HepG2 (cell line): ENCODE measurements around the gene PROCR. TPM values are rescaled to one million over a fixed set of nuclear protein-coding genes. Genes with fewer than 3 reads are reported as not detected.

Experiments used
- ATF3 ChIP-seq: sonication (generic); formaldehyde crosslinking; IDR thresholded peaks from 2 replicates; pipeline ENCODE4 v1.4.0; 2020; ENCODE audit warnings: missing genetic modification reagents
- ATF4 ChIP-seq, 2 experiments: fragments of 450-650 bp in 1 of 2; sonication (generic) in 1 of 2; formaldehyde crosslinking; IDR thresholded peaks; 2 replicates each; pipeline versions ENCODE4 v1.5.0 to v1.8.0; 2020 to 2022; ENCODE audit warnings: mild to moderate bottlenecking in 1 of 2, missing genetic modification reagents in 1 of 2
- CTCF ChIP-seq: sonication (generic); formaldehyde crosslinking; IDR thresholded peaks from 2 replicates; pipeline ENCODE4 v1.5.0; 2020; ENCODE audit warnings: mild to moderate bottlenecking, missing genetic modification reagents, moderate library complexity
- ESRRA ChIP-seq: sonication (generic); formaldehyde crosslinking; IDR thresholded peaks from 2 replicates; pipeline ENCODE4 v1.5.1; 2020; ENCODE audit warnings: mild to moderate bottlenecking, low read depth, missing genetic modification reagents
- HDAC1 ChIP-seq: sonication (generic); formaldehyde crosslinking; IDR thresholded peaks from 2 replicates; pipeline ENCODE4 v1.5.1; 2020; ENCODE audit warnings: mild to moderate bottlenecking, missing genetic modification reagents
- HNF4A ChIP-seq: sonication (generic); formaldehyde crosslinking; IDR thresholded peaks from 2 replicates; pipeline ENCODE4 v1.4.0; 2020; ENCODE audit warnings: missing genetic modification reagents
- IRX3 ChIP-seq: sonication (generic); formaldehyde crosslinking; IDR thresholded peaks from 2 replicates; pipeline ENCODE4 v1.8.1; 2023; ENCODE audit warnings: mild to moderate bottlenecking, low read depth, missing genetic modification reagents, borderline replicate concordance
- LCORL ChIP-seq, 2 experiments: fragments of 450-650 bp in 1 of 2; sonication (generic) in 1 of 2; formaldehyde crosslinking in 1 of 2; IDR thresholded peaks; 2 replicates each; pipeline versions ENCODE4 v1.5.0 to v1.6.1; 2017 to 2020; ENCODE audit warnings: antibody characterized with exemption in 1 of 2, missing genetic modification reagents in 1 of 2
- MAX ChIP-seq: IDR thresholded peaks from 2 replicates; pipeline ENCODE4 v1.6.1; 2012; ENCODE audit warnings: inconsistent platforms
- MEIS2 ChIP-seq: sonication (generic); formaldehyde crosslinking; IDR thresholded peaks from 2 replicates; pipeline ENCODE4 v1.9.0; 2021; ENCODE audit warnings: mild to moderate bottlenecking, missing genetic modification reagents
- MXI1 ChIP-seq: IDR thresholded peaks from 3 replicates; pipeline ENCODE4 v1.6.1; 2012; ENCODE audit warnings: low read depth, low read length, inconsistent platforms, borderline replicate concordance
- NKX3-1 ChIP-seq: sonication (generic); formaldehyde crosslinking; IDR thresholded peaks from 2 replicates; pipeline ENCODE4 v1.5.0; 2020; ENCODE audit warnings: missing genetic modification reagents
- SMC3 ChIP-seq: IDR thresholded peaks from 2 replicates; pipeline ENCODE4 v1.6.1; 2011; ENCODE audit warnings: low read length, improper control_type of control experiment
- SRF ChIP-seq: IDR thresholded peaks from 2 replicates; pipeline ENCODE4 v1.6.1; 2011; ENCODE audit warnings: mild to moderate bottlenecking, low read depth, low read length, moderate library complexity
- TEAD3 ChIP-seq: optimal IDR thresholded peaks from 2 replicates; pipeline ENCODE3; 2016; ENCODE audit warnings: borderline replicate concordance
- ZHX1 ChIP-seq: sonication (generic); formaldehyde crosslinking; IDR thresholded peaks from 2 replicates; pipeline ENCODE4 v1.8.1; 2022; ENCODE audit warnings: low read depth, mild to moderate bottlenecking, missing genetic modification reagents
- ZMYM3 ChIP-seq: sonication (generic); formaldehyde crosslinking; IDR thresholded peaks from 2 replicates; pipeline ENCODE4 v1.5.1; 2020; ENCODE audit warnings: mild to moderate bottlenecking, missing genetic modification reagents
- ZNF605 ChIP-seq: sonication (generic); formaldehyde crosslinking; IDR thresholded peaks from 2 replicates; pipeline ENCODE4 v1.8.0; 2022; ENCODE audit warnings: mild to moderate bottlenecking, missing genetic modification reagents
- ZNF710 ChIP-seq: sonication (generic); formaldehyde crosslinking; IDR thresholded peaks from 2 replicates; pipeline ENCODE4 v1.5.0; 2020; ENCODE audit warnings: mild to moderate bottlenecking, missing genetic modification reagents, borderline replicate concordance
- polyA plus RNA-seq, 8 experiments: library from polyadenylated mRNA; depleted of rRNA in 3 of 8; stranded (reverse) in 7 of 8; unstranded in 1 of 8; fragments of >200 nt; fragmentation: Illumina TruSeq in 4 of 8; extraction: Trizol in 4 of 8; gene quantifications; 2 replicates each; pipeline versions ENCODE4 v1.2.1 to v1.2.3, GENCODE V29; 2011 to 2016; ENCODE audit warnings: low read depth in 4 of 8, missing spikeins in 1 of 8, mixed read lengths in 1 of 8; ENCODE audit not compliant: insufficient read depth in 1 of 8
- total RNA-seq, 5 experiments: library from RNA; depleted of rRNA; stranded (reverse); fragments of >200 nt; fragmentation: Illumina TruSeq; extraction: Trizol; gene quantifications; 2 replicates each; pipeline ENCODE4 v1.2.3, GENCODE V29; 2016; ENCODE audit warnings: low read depth in 1 of 5

PROCR gene
- total and polyA plus RNA-seq, 2 of the 13 experiments (the other 11 are each of a cell fraction or from before 2014, with no cell fraction given): 1.4 to 1.7 TPM

- TF ChIP-seq ZHX1: 0 out of 2 replicates have a peak, but pooled peaks have one; percentile 26
- no peak for TF ChIP-seq MAX
- peak; percentile 38; the same call in 1 of the 2 replicates for TF ChIP-seq MEIS2 (CRISPR knock-in tag)
- peak; percentile 87; the same call in 1 of the 2 replicates for TF ChIP-seq ZNF710
- TF ChIP-seq LCORL (IDR thresholded peaks at IDR 0.05): peak; percentile 57; the same call in 1 of the 2 replicates
- TF ChIP-seq LCORL (CRISPR knock-in tag; IDR thresholded peaks at IDR 0.05): peak; percentile 79
- no peak for TF ChIP-seq SRF
- peak; percentile 49; the same call in 1 of the 2 replicates for TF ChIP-seq HDAC1 (CRISPR knock-in tag)
- TF ChIP-seq ATF3 (CRISPR knock-in tag): peak; percentile 14; the same call in 1 of the 2 replicates
- peak; percentile 98 for TF ChIP-seq SMC3
- TF ChIP-seq NKX3-1: no peak
- peak; percentile 1; the same call in 1 of the 2 replicates for TF ChIP-seq ZMYM3 (CRISPR knock-in tag)
- peak; percentile 67 for TF ChIP-seq HNF4A (CRISPR knock-in tag)
- peak; percentile 70 for TF ChIP-seq TEAD3 (CRISPR knock-in tag)
- TF ChIP-seq ESRRA (CRISPR knock-in tag): peak; percentile 92
- TF ChIP-seq ATF4 (CRISPR knock-in tag; IDR thresholded peaks at IDR 0.05): peak in 1 of 2 experiments; percentile 64; a peak in 2 of 4 replicates
- TF ChIP-seq MXI1: 0 out of 3 replicates have a peak, but pooled peaks have one; percentile 52
- TF ChIP-seq IRX3 (CRISPR knock-in tag): peak; percentile 52; the same call in 1 of the 2 replicates
- peak; percentile 97 for TF ChIP-seq CTCF
- TF ChIP-seq ZNF605 (CRISPR knock-in tag): peak; percentile 58; the same call in 1 of the 2 replicates
Measured at GRCh38 chr20:35207950-35208611, 36.2 kb downstream of the PROCR start (continued).
